ENCODE measurements around the gene ANXA5. TPM values are rescaled to one million over a fixed set of nuclear protein-coding genes. Genes with fewer than 3 reads are reported as not detected.

ANXA5 gene
- total RNA-seq, 1 experiment from 2014 or later: 222 TPM

DNA sequence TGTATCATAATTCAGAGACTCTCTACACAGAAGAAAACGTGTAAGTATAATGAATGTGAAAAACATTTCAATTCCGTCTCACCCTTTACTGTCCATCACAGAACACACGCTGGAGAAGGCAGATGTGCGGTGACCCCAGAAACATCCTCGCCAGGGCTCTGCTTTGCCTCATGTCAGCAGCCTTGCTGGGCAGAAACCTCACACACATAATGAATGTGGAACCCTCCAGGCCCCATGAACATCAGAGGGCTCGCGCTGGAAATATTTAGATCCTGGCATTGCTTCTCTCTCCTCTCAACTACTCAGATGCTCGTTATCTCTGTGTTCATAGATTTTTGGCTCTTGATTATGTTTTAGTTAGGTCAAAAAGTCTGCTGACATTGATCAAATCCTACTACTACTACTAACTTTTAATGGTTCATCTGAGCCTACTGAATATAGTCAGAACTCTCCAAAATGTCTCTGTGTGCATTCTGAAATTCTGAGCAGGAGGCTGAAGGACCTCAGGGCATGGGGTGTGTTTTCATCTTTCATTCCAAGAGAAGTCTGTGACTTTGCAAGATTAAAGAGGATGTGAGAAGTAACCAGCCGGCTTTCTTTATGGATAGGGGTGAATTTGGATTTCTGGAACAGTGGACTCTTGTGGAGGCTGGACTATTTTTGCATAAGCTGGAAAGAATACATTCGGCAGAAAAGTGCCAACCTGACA is 41.2 kb upstream of the ANXA5 start:
- intact Hi-C loops (cut with micrococcal nuclease; ENCODE audit: unreplicated experiment): loop anchor here (2.0 to 5.0 kb wide), 4 partner anchors 253 to 546 kb away; no protein-coding TSS in a partner anchor
- DNase-seq (ENCODE audit: low read depth, low spot score) (no peak), ATAC-seq (no peak)
- Histone ChIP-seq H3K9me3 (ENCODE audit: control insufficient read depth, insufficient read depth, low read depth, low read length) (no peaks in the 10 kb centered on the region), H3K4me3 (ENCODE audit: low read depth in 2 of 2, low read length in 2 of 2) (no peak overlapping the region), H3K27me3 (ENCODE audit: control insufficient read depth, insufficient read depth, low read length) (no peaks in the 10 kb centered on the region), H3K4me1 (ENCODE audit: control insufficient read depth, insufficient read depth, low read length) (no peaks in the 10 kb centered on the region), H3K27ac (ENCODE audit: low read length) (no peak overlapping the region), H3K36me3 (ENCODE audit: control insufficient read depth, insufficient read depth, low read length) (no peaks in the 10 kb centered on the region)
- ChIA-PET CTCF (interaction anchor here (0.6 kb wide), 1 partner anchor 461 kb away, joined by 3 read pairs; no protein-coding TSS in a partner anchor), POLR2A (no interaction called here)
- TF ChIP-seq, protein P1, sequence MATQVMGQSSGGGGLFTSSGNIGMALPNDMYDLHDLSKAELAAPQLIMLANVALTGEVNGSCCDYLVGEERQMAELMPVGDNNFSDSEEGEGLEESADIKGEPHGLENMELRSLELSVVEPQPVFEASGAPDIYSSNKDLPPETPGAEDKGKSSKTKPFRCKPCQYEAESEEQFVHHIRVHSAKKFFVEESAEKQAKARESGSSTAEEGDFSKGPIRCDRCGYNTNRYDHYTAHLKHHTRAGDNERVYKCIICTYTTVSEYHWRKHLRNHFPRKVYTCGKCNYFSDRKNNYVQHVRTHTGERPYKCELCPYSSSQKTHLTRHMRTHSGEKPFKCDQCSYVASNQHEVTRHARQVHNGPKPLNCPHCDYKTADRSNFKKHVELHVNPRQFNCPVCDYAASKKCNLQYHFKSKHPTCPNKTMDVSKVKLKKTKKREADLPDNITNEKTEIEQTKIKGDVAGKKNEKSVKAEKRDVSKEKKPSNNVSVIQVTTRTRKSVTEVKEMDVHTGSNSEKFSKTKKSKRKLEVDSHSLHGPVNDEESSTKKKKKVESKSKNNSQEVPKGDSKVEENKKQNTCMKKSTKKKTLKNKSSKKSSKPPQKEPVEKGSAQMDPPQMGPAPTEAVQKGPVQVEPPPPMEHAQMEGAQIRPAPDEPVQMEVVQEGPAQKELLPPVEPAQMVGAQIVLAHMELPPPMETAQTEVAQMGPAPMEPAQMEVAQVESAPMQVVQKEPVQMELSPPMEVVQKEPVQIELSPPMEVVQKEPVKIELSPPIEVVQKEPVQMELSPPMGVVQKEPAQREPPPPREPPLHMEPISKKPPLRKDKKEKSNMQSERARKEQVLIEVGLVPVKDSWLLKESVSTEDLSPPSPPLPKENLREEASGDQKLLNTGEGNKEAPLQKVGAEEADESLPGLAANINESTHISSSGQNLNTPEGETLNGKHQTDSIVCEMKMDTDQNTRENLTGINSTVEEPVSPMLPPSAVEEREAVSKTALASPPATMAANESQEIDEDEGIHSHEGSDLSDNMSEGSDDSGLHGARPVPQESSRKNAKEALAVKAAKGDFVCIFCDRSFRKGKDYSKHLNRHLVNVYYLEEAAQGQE (IDR thresholded peaks at IDR 0.05; ENCODE audit: insufficient read depth in 1 of 2, low read depth in 2 of 2, low read length in 1 of 2): no peak
- TF ChIP-seq SIN3A (IDR thresholded peaks at IDR 0.05; ENCODE audit: borderline replicate concordance, insufficient read depth, low read depth, low read length) (no peak), TCF7L2 (IDR thresholded peaks at IDR 0.05; ENCODE audit: low read depth, low read length) (no peak)
- TF ChIP-seq, protein P2, sequence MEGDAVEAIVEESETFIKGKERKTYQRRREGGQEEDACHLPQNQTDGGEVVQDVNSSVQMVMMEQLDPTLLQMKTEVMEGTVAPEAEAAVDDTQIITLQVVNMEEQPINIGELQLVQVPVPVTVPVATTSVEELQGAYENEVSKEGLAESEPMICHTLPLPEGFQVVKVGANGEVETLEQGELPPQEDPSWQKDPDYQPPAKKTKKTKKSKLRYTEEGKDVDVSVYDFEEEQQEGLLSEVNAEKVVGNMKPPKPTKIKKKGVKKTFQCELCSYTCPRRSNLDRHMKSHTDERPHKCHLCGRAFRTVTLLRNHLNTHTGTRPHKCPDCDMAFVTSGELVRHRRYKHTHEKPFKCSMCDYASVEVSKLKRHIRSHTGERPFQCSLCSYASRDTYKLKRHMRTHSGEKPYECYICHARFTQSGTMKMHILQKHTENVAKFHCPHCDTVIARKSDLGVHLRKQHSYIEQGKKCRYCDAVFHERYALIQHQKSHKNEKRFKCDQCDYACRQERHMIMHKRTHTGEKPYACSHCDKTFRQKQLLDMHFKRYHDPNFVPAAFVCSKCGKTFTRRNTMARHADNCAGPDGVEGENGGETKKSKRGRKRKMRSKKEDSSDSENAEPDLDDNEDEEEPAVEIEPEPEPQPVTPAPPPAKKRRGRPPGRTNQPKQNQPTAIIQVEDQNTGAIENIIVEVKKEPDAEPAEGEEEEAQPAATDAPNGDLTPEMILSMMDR (IDR thresholded peaks at IDR 0.05): no peak
- in situ Hi-C loops (cut with HindIII; ENCODE audit: low pct_unique_long_range_greater_than_20kb, low sequenced_read_pairs): no loop called here
- BruUV-seq (replicated peaks): no TSS peak

DNA sequence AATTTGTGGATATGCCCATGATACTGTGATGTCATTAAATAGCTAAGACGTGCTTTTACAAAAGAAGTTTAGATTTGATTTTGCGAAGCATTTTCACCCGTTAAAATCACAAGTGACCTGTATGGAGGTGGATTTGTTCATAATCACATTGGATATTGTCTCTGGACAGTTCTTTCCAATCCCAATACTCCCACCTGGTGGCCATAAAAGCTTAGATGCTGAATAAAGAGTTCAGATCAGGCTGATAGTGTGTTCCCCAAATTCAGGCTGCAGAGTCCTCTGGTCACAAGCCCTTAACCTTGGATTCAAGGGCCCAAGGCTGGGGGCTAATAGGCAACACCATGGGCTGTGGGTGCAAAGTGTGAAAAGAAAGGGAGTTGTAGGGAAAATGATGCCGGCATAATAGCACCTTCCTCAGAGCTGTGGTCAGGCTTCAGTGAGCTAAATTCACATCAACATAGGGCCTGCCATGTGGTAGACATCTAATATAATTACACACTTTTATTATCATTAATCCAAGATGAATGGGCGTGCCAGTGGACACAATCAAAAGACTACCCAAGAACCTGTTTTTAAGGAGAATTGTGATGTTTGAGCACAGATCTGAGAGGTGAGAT is 40.1 kb upstream of the ANXA5 start:
- Histone ChIP-seq H3K9me3 (ENCODE audit: control insufficient read depth, insufficient read depth, low read depth, low read length) (no peaks in the 10 kb centered on the region), H3K36me3 (ENCODE audit: control insufficient read depth, insufficient read depth, low read length) (no peaks in the 10 kb centered on the region), H3K4me1 (ENCODE audit: control insufficient read depth, insufficient read depth, low read length) (no peaks in the 10 kb centered on the region), H3K4me3 (ENCODE audit: low read depth in 2 of 2, low read length in 2 of 2) (no peak overlapping the region), H3K27ac (ENCODE audit: low read length) (no peak overlapping the region), H3K27me3 (ENCODE audit: control insufficient read depth, insufficient read depth, low read length) (no peaks in the 10 kb centered on the region)
- TF ChIP-seq, protein P2 (IDR thresholded peaks at IDR 0.05): peak; percentile 63
- TF ChIP-seq TCF7L2 (IDR thresholded peaks at IDR 0.05; ENCODE audit: low read depth, low read length) (no peak), SIN3A (IDR thresholded peaks at IDR 0.05; ENCODE audit: borderline replicate concordance, insufficient read depth, low read depth, low read length) (no peak), POLR2AphosphoS5 (IDR thresholded peaks at IDR 0.05; ENCODE audit: low read depth, low read length) (no peak)
- peak; percentile 87 for ATAC-seq
- POLR2A ChIA-PET: no interaction called here
- intact Hi-C loops (cut with micrococcal nuclease; ENCODE audit: unreplicated experiment) (loop anchor here (2.0 to 5.0 kb wide), 4 partner anchors 252 to 545 kb away; no protein-coding TSS in a partner anchor), in situ Hi-C loops (cut with HindIII; ENCODE audit: low pct_unique_long_range_greater_than_20kb, low sequenced_read_pairs) (no loop called here)
- DNase-seq (ENCODE audit: low read depth, low spot score): no peak
- BruUV-seq (replicated peaks): no TSS peak
- CTCF ChIA-PET: interaction anchor here (0.7 kb wide), 1 partner anchor 366 kb away, joined by 3 read pairs; no protein-coding TSS in a partner anchor
